KMS-11 (cell line): ENCODE results near the gene MYLK2.

Experiments
- H2AFZ ChIP-seq: fragments of 200-600 bp; sonication (generic); 2 replicates; pipeline ENCODE4 v1.6.1; 2016; ENCODE audit warnings: antibody characterized with exemption, mixed run types, low read depth
- H3K27ac ChIP-seq: fragments of 200-600 bp; sonication (generic); 2 replicates; pipeline ENCODE4 v1.6.1; 2016; ENCODE audit warnings: mild to moderate bottlenecking, mixed run types
- H3K27me3 ChIP-seq: fragments of 200-600 bp; sonication (generic); 2 replicates; pipeline ENCODE4 v1.6.1; 2017; ENCODE audit warnings: mild to moderate bottlenecking, low read depth, mixed run types, moderate library complexity; ENCODE audit not compliant: insufficient read depth
- H3K36me3 ChIP-seq: fragments of 200-600 bp; sonication (generic); 2 replicates; pipeline ENCODE4 v1.6.1; 2017; ENCODE audit warnings: mild to moderate bottlenecking, mixed run types; ENCODE audit not compliant: insufficient read depth
- H3K4me1 ChIP-seq: fragments of 200-600 bp; sonication (generic); 2 replicates; pipeline ENCODE4 v1.6.1; 2016; ENCODE audit warnings: mild to moderate bottlenecking, low read depth, mixed run types; ENCODE audit not compliant: poor library complexity, severe bottlenecking
- H3K4me2 ChIP-seq: fragments of 200-600 bp; sonication (generic); 2 replicates; pipeline ENCODE4 v1.7.0; 2016; ENCODE audit warnings: mild to moderate bottlenecking, mixed run types
- H3K4me3 ChIP-seq: fragments of 200-600 bp; sonication (generic); IDR thresholded peaks from 2 replicates; pipeline ENCODE4 v1.6.1; 2017; ENCODE audit warnings: low read depth, low read length, mixed read lengths; ENCODE audit not compliant: insufficient read depth
- H3K79me2 ChIP-seq: fragments of 200-600 bp; sonication (generic); 2 replicates; pipeline ENCODE4 v1.6.1; 2016; ENCODE audit warnings: low read depth, mixed run types; ENCODE audit not compliant: insufficient read depth
- H3K9ac ChIP-seq: fragments of 200-600 bp; sonication (generic); 2 replicates; pipeline ENCODE4 v1.6.1; 2016; ENCODE audit warnings: mild to moderate bottlenecking, mixed run types
- H4K20me1 ChIP-seq: fragments of 200-600 bp; sonication (generic); 2 replicates; pipeline ENCODE4 v1.6.1; 2016; ENCODE audit warnings: mild to moderate bottlenecking, mixed run types; ENCODE audit not compliant: insufficient read depth
- TF ChIP-seq, protein P1 (sequence below): fragments of 200-600 bp; sonication (generic); conservative IDR thresholded peaks from 2 replicates; pipeline ENCODE4 v1.6.1; 2017; ENCODE audit warnings: low read depth, mild to moderate bottlenecking, antibody characterized with exemption, low read length, moderate library complexity, mixed read lengths

Gene MYLK2

DNA sequence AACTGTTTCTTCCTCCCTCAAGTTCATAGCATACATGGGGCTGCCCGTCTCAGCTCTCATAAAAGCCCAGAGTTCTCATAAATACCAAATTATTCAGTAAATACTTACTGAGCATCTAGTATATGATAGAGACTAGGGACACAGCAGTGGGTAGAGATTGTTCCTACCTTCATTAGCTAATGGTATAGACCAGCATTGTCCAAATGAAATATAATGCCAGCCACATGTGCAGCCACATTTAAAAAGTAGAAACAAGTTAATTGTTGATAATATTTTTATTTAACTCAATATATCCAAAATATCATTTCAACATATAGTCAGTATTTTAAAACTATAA is 52.4 kb downstream of the MYLK2 start:
- no peaks in the 10 kb centered on the region for H3K36me3 ChIP-seq
- no peaks in the 10 kb centered on the region for H4K20me1 ChIP-seq
- peaks cover 63% of the 10 kb centered on the region for H3K27me3 ChIP-seq
- peaks cover 3% of the 10 kb centered on the region for H3K4me1 ChIP-seq
- no peak overlapping the region for H3K4me3 ChIP-seq
- TF ChIP-seq, protein P1, sequence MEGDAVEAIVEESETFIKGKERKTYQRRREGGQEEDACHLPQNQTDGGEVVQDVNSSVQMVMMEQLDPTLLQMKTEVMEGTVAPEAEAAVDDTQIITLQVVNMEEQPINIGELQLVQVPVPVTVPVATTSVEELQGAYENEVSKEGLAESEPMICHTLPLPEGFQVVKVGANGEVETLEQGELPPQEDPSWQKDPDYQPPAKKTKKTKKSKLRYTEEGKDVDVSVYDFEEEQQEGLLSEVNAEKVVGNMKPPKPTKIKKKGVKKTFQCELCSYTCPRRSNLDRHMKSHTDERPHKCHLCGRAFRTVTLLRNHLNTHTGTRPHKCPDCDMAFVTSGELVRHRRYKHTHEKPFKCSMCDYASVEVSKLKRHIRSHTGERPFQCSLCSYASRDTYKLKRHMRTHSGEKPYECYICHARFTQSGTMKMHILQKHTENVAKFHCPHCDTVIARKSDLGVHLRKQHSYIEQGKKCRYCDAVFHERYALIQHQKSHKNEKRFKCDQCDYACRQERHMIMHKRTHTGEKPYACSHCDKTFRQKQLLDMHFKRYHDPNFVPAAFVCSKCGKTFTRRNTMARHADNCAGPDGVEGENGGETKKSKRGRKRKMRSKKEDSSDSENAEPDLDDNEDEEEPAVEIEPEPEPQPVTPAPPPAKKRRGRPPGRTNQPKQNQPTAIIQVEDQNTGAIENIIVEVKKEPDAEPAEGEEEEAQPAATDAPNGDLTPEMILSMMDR, result no peak
- H3K4me2 ChIP-seq, result no peak overlapping the region
- H3K27ac ChIP-seq, result no peak overlapping the region
- no peak overlapping the region for H3K9ac ChIP-seq
- no peak overlapping the region for H2AFZ ChIP-seq
- no peaks in the 10 kb centered on the region for H3K79me2 ChIP-seq

DNA sequence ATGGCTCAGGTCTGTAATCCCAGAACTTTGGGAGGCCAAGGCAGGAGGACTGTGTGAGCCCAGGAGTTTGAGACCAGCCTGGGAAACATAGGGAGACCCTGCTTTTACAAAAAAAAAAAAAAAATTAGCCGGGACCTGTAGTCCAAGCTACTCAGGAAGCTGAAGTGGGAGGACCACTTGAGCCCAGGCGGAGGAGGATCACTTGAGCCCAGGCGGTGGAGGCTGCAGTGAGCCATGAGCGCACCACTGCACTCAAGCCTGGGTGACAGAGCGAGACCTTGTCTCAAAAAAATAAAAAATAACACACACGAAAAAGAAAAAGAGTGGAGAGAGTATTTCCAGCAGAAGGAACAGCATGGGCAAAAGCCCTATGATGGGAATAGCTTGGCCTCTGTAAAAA is 53.2 kb downstream of the MYLK2 start:
- Histone ChIP-seq H3K4me2 (no peak overlapping the region), H3K9ac (no peak overlapping the region), H3K79me2 (no peaks in the 10 kb centered on the region), H3K27ac (no peak overlapping the region), H4K20me1 (no peaks in the 10 kb centered on the region), H3K4me1 (peaks cover 3% of the 10 kb centered on the region), H3K36me3 (no peaks in the 10 kb centered on the region), H3K27me3 (peaks cover 59% of the 10 kb centered on the region), H2AFZ (no peak overlapping the region), H3K4me3 (no peak overlapping the region)
- TF ChIP-seq, protein P1, result no peak

DNA sequence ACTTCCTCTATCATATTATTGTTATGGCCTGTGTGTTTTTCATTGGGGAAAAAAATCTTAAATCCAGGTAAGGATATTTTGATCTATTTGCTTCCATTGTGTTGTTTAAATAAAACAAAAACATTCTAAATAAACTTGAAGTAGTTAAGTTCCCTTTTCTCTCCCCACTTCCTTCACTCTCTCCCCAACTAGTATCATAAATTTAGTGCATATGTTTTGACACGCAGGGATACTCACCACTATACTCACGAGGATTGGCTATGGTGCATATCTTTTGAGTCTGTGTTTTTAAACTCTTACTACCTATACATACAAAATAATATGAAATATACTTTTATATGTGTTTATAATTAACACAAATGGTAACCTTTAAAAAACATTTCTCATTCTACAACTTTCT is 56.5 kb downstream of the MYLK2 start:
- peaks cover 13% of the 10 kb centered on the region for H3K4me1 ChIP-seq
- H2AFZ ChIP-seq, result no peak overlapping the region
- peaks cover 53% of the 10 kb centered on the region for H3K27me3 ChIP-seq
- no peaks in the 10 kb centered on the region for H3K79me2 ChIP-seq
- H4K20me1 ChIP-seq, result no peaks in the 10 kb centered on the region
- H3K27ac ChIP-seq, result no peak overlapping the region
- TF ChIP-seq, protein P1, result no peak
- no peak overlapping the region for H3K4me3 ChIP-seq
- no peak overlapping the region for H3K4me2 ChIP-seq
- no peak overlapping the region for H3K9ac ChIP-seq
- H3K36me3 ChIP-seq, result no peaks in the 10 kb centered on the region

DNA sequence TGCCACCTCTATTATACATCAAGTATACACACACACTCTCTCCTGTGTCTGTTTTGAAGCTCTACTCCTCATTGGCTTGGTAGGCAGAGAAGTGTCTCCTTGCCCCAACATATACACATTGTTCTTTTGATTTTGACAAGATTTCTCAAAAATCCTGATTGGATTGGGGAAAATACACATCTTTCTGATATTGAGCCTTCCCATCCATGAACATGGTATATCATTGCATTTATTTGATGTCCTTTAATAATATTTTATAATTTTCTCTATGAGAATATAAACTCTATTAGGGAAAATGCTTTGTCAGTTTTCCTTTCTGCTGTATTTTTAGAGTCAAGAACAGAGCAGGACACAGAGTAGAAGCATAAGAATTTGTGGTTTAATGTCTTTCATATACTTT is 58.5 kb downstream of the MYLK2 start:
- Histone ChIP-seq H3K9ac (no peak overlapping the region), H3K27ac (no peak overlapping the region), H3K4me3 (no peak overlapping the region), H4K20me1 (no peaks in the 10 kb centered on the region), H3K36me3 (no peaks in the 10 kb centered on the region), H2AFZ (no peak overlapping the region), H3K4me1 (peaks cover 13% of the 10 kb centered on the region), H3K27me3 (peaks cover 32% of the 10 kb centered on the region; the same call in 1 of the 2 replicates), H3K79me2 (no peaks in the 10 kb centered on the region), H3K4me2 (no peak overlapping the region)
- TF ChIP-seq, protein P1, result no peak
